Nephron (organoid): ENCODE data around the gene ZIC2.
A peak's percentile ranks its signal among the peaks of the same experiment; 100 is the strongest.

Experiments used
- H3K27ac Mint-ChIP-seq, 3 experiments: 2 replicates each; pipeline ENCODE4 v1.8.0; 2020; ENCODE audit warnings: mixed read lengths in 3 of 3, mild to moderate bottlenecking in 2 of 3, moderate library complexity in 1 of 3
- H3K27me3 Mint-ChIP-seq: 2 replicates; pipeline ENCODE4 v1.8.0; 2021; ENCODE audit warnings: low read depth, mild to moderate bottlenecking, moderate library complexity, mixed read lengths
- H3K36me3 Mint-ChIP-seq: 2 replicates; pipeline ENCODE4 v1.8.0; 2020; ENCODE audit warnings: low read depth, mixed read lengths
- H3K4me1 Mint-ChIP-seq: 2 replicates; pipeline ENCODE4 v1.8.0; 2020; ENCODE audit warnings: mixed read lengths
- H3K4me3 Mint-ChIP-seq, 3 experiments: 2 replicates each; pipeline ENCODE4 v1.8.0; 2020; ENCODE audit warnings: mild to moderate bottlenecking in 3 of 3, mixed read lengths in 3 of 3, moderate library complexity in 2 of 3
- H3K9me3 Mint-ChIP-seq: 2 replicates; pipeline ENCODE4 v1.8.0; 2020; ENCODE audit warnings: mixed read lengths
- TF ChIP-seq, protein P1 (sequence below), 3 experiments: fragments of 200-600 bp; sonication (generic); IDR thresholded peaks; one replicate each; pipeline ENCODE4 v1.5.0; 2021; ENCODE audit warnings: antibody characterized with exemption in 3 of 3; ENCODE audit not compliant: unreplicated experiment in 3 of 3

Gene ZIC2

GRCh38 chr13:99981735-99982035 is at the start of gene ZIC2:
ZIC2 (plus strand) TSS chr13:99981784; CDS start chr13:99982065, 281 bp downstream.
- Mint-ChIP-seq H3K9me3 (peaks cover 3% of the 10 kb centered on the region), H3K4me3 (peak within 1 kb of the TSS; percentile 76 to 82 (median 80)), H3K36me3 (peaks cover 5% of the 10 kb centered on the region), H3K4me1 (peaks cover 18% of the 10 kb centered on the region), H3K27me3 (peaks cover 79% of the 10 kb centered on the region), H3K27ac (peak within 1 kb of the TSS in 2 of 3 experiments; percentile 43 to 80)
- TF ChIP-seq, protein P1, sequence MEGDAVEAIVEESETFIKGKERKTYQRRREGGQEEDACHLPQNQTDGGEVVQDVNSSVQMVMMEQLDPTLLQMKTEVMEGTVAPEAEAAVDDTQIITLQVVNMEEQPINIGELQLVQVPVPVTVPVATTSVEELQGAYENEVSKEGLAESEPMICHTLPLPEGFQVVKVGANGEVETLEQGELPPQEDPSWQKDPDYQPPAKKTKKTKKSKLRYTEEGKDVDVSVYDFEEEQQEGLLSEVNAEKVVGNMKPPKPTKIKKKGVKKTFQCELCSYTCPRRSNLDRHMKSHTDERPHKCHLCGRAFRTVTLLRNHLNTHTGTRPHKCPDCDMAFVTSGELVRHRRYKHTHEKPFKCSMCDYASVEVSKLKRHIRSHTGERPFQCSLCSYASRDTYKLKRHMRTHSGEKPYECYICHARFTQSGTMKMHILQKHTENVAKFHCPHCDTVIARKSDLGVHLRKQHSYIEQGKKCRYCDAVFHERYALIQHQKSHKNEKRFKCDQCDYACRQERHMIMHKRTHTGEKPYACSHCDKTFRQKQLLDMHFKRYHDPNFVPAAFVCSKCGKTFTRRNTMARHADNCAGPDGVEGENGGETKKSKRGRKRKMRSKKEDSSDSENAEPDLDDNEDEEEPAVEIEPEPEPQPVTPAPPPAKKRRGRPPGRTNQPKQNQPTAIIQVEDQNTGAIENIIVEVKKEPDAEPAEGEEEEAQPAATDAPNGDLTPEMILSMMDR (IDR thresholded peaks at IDR 0.05; ENCODE audit: unreplicated experiment in 3 of 3) = no peak

GRCh38 chr13:99932912-99933311 is 48.7 kb upstream of the ZIC2 start:
- no peak overlapping the region for H3K4me3 Mint-ChIP-seq
- peaks cover 23% of the 10 kb centered on the region for H3K27me3 Mint-ChIP-seq
- H3K9me3 Mint-ChIP-seq = no peaks in the 10 kb centered on the region
- no peak overlapping the region for H3K27ac Mint-ChIP-seq
- peaks cover 14% of the 10 kb centered on the region for H3K4me1 Mint-ChIP-seq
- H3K36me3 Mint-ChIP-seq = no peaks in the 10 kb centered on the region
- TF ChIP-seq, protein P1 (IDR thresholded peaks at IDR 0.05; ENCODE audit: unreplicated experiment in 3 of 3) = no peak

GRCh38 chr13:99935772-99936171 is 45.8 kb upstream of the ZIC2 start:
- no peak overlapping the region for H3K27ac Mint-ChIP-seq
- TF ChIP-seq, protein P1 (IDR thresholded peaks at IDR 0.05; ENCODE audit: unreplicated experiment in 3 of 3) = no peak
- H3K36me3 Mint-ChIP-seq = no peaks in the 10 kb centered on the region

DNA sequence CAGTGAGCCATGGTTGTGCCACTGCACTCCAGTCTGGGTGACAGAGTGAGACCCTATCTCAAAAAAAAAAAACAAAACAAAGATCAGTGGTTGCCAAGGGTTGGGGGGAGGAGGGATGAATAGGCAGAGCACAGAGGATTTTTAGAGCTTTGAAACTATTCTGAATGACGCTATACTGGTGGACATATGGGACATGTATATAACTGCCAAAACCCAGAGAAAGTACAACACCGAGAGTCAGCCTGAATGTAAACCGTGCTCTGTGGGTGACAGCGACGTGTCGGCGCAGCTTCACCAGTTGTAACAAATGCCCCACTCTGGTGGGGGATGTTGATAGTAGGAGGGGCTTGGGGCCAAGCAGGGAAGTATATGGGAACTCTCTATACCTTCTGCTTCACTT is 42.9 kb upstream of the ZIC2 start:
- H3K36me3 Mint-ChIP-seq = no peaks in the 10 kb centered on the region
- H3K9me3 Mint-ChIP-seq = no peaks in the 10 kb centered on the region
- H3K27me3 Mint-ChIP-seq = peaks cover 19% of the 10 kb centered on the region
- no peak overlapping the region for H3K27ac Mint-ChIP-seq
- no peaks in the 10 kb centered on the region for H3K4me1 Mint-ChIP-seq
- no peak overlapping the region for H3K4me3 Mint-ChIP-seq
- TF ChIP-seq, protein P1 (IDR thresholded peaks at IDR 0.05; ENCODE audit: unreplicated experiment in 3 of 3) = no peak

More at GRCh38 chr13:99935772-99936171, 45.8 kb upstream of the ZIC2 start:
- H3K4me1 Mint-ChIP-seq = peaks cover 5% of the 10 kb centered on the region
- no peaks in the 10 kb centered on the region for H3K9me3 Mint-ChIP-seq
- no peak overlapping the region for H3K4me3 Mint-ChIP-seq
- H3K27me3 Mint-ChIP-seq = peaks cover 20% of the 10 kb centered on the region

GRCh38 chr13:99941086-99941485 is 40.5 kb upstream of the ZIC2 start:
- no peak overlapping the region for H3K27ac Mint-ChIP-seq

DNA sequence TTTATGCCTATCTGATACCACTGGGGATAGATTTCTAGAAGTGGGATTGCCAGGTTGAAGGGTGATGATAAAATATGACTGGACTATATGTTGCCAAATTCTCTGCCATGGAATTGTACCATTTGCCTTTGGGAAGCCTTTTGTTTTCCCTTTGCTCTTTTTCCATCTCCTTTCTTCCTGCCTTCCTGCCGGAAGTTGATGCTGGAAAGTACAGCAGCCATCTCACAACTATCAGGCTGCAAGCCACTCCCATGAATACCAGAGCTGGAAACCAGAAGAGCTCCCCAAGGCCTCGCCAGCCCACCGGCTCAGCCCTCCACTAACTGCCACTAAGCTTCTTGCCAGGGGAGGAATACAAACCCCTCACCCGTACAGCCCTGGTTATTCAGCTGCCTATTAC is 39.7 kb upstream of the ZIC2 start:
- H3K4me1 Mint-ChIP-seq = no peaks in the 10 kb centered on the region
- TF ChIP-seq, protein P1 (IDR thresholded peaks at IDR 0.05; ENCODE audit: unreplicated experiment in 3 of 3) = no peak
- peaks cover 21% of the 10 kb centered on the region for H3K27me3 Mint-ChIP-seq

More at GRCh38 chr13:99941086-99941485, 40.5 kb upstream of the ZIC2 start:
- no peaks in the 10 kb centered on the region for H3K36me3 Mint-ChIP-seq
- no peaks in the 10 kb centered on the region for H3K9me3 Mint-ChIP-seq
- no peak overlapping the region for H3K4me3 Mint-ChIP-seq
- H3K27me3 Mint-ChIP-seq = peaks cover 20% of the 10 kb centered on the region
- TF ChIP-seq, protein P1 (IDR thresholded peaks at IDR 0.05; ENCODE audit: unreplicated experiment in 3 of 3) = no peak
- H3K4me1 Mint-ChIP-seq = no peaks in the 10 kb centered on the region

More for the DNA sequence above, 39.7 kb upstream of the ZIC2 start:
- no peak overlapping the region for H3K4me3 Mint-ChIP-seq
- no peaks in the 10 kb centered on the region for H3K36me3 Mint-ChIP-seq
- H3K27ac Mint-ChIP-seq = no peak overlapping the region
- no peaks in the 10 kb centered on the region for H3K9me3 Mint-ChIP-seq
